K562 (cell line): Measurements from ENCODE around the gene DZIP3.

ENCODE experiments used
- FOXM1 ChIP-seq, 2 experiments: fragments of 450-650 bp in 1 of 2; sonication (generic) in 1 of 2; formaldehyde crosslinking in 1 of 2; IDR thresholded peaks; 2 replicates each; pipeline versions ENCODE4 v1.6.1 to v1.9.0; 2017 to 2022; ENCODE audit warnings: low read depth in 2 of 2, mild to moderate bottlenecking in 2 of 2, missing genetic modification reagents in 1 of 2, moderate library complexity in 1 of 2
- KLF1 ChIP-seq: fragments of 450-650 bp; IDR thresholded peaks from 2 replicates; pipeline ENCODE4 v1.6.1; 2016; ENCODE audit warnings: missing genetic modification characterization, missing compliant biosample characterization
- POLR2AphosphoS5 ChIP-seq: IDR thresholded peaks from 2 replicates; pipeline ENCODE4 v1.6.1; 2011; ENCODE audit warnings: mild to moderate bottlenecking, low read depth, low read length, moderate library complexity; ENCODE audit not compliant: control insufficient read depth, insufficient read depth
- RNF2 ChIP-seq: sonication (generic); IDR thresholded peaks from 2 replicates; pipeline ENCODE4 v1.6.1; 2016
- TAF1 ChIP-seq: IDR thresholded peaks from 2 replicates; pipeline ENCODE4 v1.6.1; 2011; ENCODE audit warnings: mild to moderate bottlenecking, low read length, moderate library complexity; ENCODE audit not compliant: insufficient read depth, control insufficient read depth, severe bottlenecking; ENCODE audit errors: extremely low read depth
- TCF3 ChIP-seq: sonication (generic); formaldehyde crosslinking; IDR thresholded peaks from 2 replicates; pipeline ENCODE4 v1.4.0; 2020; ENCODE audit warnings: mild to moderate bottlenecking, missing genetic modification reagents
- TCF7 ChIP-seq: sonication (generic); IDR thresholded peaks from 2 replicates; pipeline ENCODE4 v1.6.1; 2016; ENCODE audit warnings: antibody characterized with exemption, borderline replicate concordance
- WHSC1 ChIP-seq: IDR thresholded peaks from one replicate; pipeline ENCODE4 v1.6.1; 2012; ENCODE audit warnings: low read length, control low read depth, inconsistent platforms
- TF ChIP-seq, protein P1 (sequence below): fragments of 450-650 bp; IDR thresholded peaks from 2 replicates; pipeline ENCODE4 v1.6.1; 2017; ENCODE audit warnings: mild to moderate bottlenecking, moderate library complexity
- TF ChIP-seq, protein P2 (sequence below): fragments of 450-650 bp; IDR thresholded peaks from 2 replicates; pipeline ENCODE4 v1.6.1; 2017; ENCODE audit warnings: antibody characterized with exemption, mild to moderate bottlenecking

DNA sequence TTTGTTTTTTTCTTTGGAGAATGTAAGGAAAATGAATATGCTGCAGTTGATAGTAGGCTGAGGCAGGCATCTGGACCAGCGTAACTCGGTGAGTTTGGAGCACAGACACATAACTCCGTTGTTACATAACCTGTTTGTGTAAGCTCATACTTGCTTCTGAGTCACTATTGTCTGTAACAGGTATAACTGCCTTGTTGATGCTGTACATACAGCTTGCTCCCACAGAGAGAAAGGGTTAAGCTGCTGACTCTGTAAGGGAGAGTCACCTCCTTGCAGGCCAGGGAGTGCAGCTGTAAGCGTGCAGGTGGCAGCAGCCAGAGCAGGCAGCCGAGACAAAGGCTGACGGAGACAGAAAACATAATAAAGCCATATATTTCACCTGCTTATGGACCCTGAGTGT is 147.3 kb downstream of the DZIP3 start:
- TF ChIP-seq POLR2AphosphoS5 (no peak), RNF2 (no peak), WHSC1 (no peak), TCF3 (CRISPR knock-in tag) (no peak), TAF1 (no peak), KLF1 (tag) (no peak), TCF7 (no peak), FOXM1 (IDR thresholded peaks at IDR 0.05; ENCODE audit: low read depth) (no peak), FOXM1 (CRISPR knock-in tag; IDR thresholded peaks at IDR 0.05; ENCODE audit: low read depth) (no peak)
- TF ChIP-seq, protein P1, sequence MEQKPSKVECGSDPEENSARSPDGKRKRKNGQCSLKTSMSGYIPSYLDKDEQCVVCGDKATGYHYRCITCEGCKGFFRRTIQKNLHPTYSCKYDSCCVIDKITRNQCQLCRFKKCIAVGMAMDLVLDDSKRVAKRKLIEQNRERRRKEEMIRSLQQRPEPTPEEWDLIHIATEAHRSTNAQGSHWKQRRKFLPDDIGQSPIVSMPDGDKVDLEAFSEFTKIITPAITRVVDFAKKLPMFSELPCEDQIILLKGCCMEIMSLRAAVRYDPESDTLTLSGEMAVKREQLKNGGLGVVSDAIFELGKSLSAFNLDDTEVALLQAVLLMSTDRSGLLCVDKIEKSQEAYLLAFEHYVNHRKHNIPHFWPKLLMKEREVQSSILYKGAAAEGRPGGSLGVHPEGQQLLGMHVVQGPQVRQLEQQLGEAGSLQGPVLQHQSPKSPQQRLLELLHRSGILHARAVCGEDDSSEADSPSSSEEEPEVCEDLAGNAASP, result no peak
- TF ChIP-seq, protein P2, sequence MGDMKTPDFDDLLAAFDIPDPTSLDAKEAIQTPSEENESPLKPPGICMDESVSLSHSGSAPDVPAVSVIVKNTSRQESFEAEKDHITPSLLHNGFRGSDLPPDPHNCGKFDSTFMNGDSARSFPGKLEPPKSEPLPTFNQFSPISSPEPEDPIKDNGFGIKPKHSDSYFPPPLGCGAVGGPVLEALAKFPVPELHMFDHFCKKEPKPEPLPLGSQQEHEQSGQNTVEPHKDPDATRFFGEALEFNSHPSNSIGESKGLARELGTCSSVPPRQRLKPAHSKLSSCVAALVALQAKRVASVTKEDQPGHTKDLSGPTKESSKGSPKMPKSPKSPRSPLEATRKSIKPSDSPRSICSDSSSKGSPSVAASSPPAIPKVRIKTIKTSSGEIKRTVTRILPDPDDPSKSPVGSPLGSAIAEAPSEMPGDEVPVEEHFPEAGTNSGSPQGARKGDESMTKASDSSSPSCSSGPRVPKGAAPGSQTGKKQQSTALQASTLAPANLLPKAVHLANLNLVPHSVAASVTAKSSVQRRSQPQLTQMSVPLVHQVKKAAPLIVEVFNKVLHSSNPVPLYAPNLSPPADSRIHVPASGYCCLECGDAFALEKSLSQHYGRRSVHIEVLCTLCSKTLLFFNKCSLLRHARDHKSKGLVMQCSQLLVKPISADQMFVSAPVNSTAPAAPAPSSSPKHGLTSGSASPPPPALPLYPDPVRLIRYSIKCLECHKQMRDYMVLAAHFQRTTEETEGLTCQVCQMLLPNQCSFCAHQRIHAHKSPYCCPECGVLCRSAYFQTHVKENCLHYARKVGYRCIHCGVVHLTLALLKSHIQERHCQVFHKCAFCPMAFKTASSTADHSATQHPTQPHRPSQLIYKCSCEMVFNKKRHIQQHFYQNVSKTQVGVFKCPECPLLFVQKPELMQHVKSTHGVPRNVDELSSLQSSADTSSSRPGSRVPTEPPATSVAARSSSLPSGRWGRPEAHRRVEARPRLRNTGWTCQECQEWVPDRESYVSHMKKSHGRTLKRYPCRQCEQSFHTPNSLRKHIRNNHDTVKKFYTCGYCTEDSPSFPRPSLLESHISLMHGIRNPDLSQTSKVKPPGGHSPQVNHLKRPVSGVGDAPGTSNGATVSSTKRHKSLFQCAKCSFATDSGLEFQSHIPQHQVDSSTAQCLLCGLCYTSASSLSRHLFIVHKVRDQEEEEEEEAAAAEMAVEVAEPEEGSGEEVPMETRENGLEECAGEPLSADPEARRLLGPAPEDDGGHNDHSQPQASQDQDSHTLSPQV, result no peak
